H9 (cell line): ENCODE results near the gene CAMTA1. TPM values are rescaled to one million over a fixed set of nuclear protein-coding genes. Genes with fewer than 3 reads are reported as not detected.
"Not testable (repeated sequence)": the region's sequence is repeated elsewhere in the genome, so short reads cannot be mapped to it uniquely, and the experiment has no call there.

ENCODE experiments used
- DNase-seq: peaks from one replicate; pipeline ENCODE4 v3.0.0-alpha.2; 2017
- H2AFZ ChIP-seq: one replicate; pipeline ENCODE4 v1.6.1; 2013; ENCODE audit warnings: mild to moderate bottlenecking, low read length, control low read depth, moderate library complexity
- H2AK5ac ChIP-seq: 2 replicates; pipeline ENCODE4 v1.6.1; 2013; ENCODE audit warnings: low read length, control low read depth, mixed read lengths; ENCODE audit not compliant: insufficient read length
- H2BK120ac ChIP-seq: one replicate; pipeline ENCODE4 v1.6.1; 2013; ENCODE audit warnings: low read depth, mild to moderate bottlenecking, low read length, control low read depth, inconsistent platforms; ENCODE audit not compliant: poor library complexity, severe bottlenecking
- H2BK12ac ChIP-seq: 2 replicates; pipeline ENCODE4 v1.6.1; 2013; ENCODE audit warnings: low read length, control low read depth, mixed read lengths, low read depth; ENCODE audit not compliant: insufficient read length
- H2BK15ac ChIP-seq: 2 replicates; pipeline ENCODE4 v1.6.1; 2013; ENCODE audit warnings: low read depth, low read length, control low read depth
- H2BK20ac ChIP-seq: one replicate; pipeline ENCODE4 v1.6.1; 2013; ENCODE audit warnings: low read depth, mild to moderate bottlenecking, low read length, control low read depth, inconsistent platforms; ENCODE audit not compliant: poor library complexity, severe bottlenecking
- H2BK5ac ChIP-seq: 2 replicates; pipeline ENCODE4 v1.6.1; 2013; ENCODE audit warnings: low read length, control low read depth, mixed read lengths; ENCODE audit not compliant: insufficient read length
- H3K14ac ChIP-seq: 2 replicates; pipeline ENCODE4 v1.6.1; 2013; ENCODE audit warnings: low read length, control low read depth; ENCODE audit not compliant: insufficient read depth
- H3K18ac ChIP-seq: 2 replicates; pipeline ENCODE4 v1.6.1; 2013; ENCODE audit warnings: low read depth, mild to moderate bottlenecking, mixed read lengths, low read length, control low read depth; ENCODE audit not compliant: insufficient read length
- H3K23ac ChIP-seq: 2 replicates; pipeline ENCODE4 v1.6.1; 2013; ENCODE audit warnings: low read length, control low read depth, mixed read lengths, low read depth; ENCODE audit not compliant: insufficient read length
- H3K23me2 ChIP-seq: 2 replicates; pipeline ENCODE4 v1.6.1; 2013; ENCODE audit warnings: low read depth, mild to moderate bottlenecking, mixed read lengths, low read length, control low read depth; ENCODE audit not compliant: insufficient read length, poor library complexity, severe bottlenecking
- H3K27ac ChIP-seq: 2 replicates; pipeline ENCODE4 v1.5.1; 2013; ENCODE audit warnings: low read length, control low read depth, mixed read lengths, low read depth; ENCODE audit not compliant: insufficient read length
- H3K27me3 ChIP-seq: 2 replicates; pipeline ENCODE4 v1.6.1; 2013; ENCODE audit warnings: low read length, control low read depth, inconsistent platforms; ENCODE audit not compliant: insufficient read depth
- H3K4ac ChIP-seq: 2 replicates; pipeline ENCODE4 v1.6.1; 2013; ENCODE audit warnings: low read depth, mild to moderate bottlenecking, control low read depth, inconsistent platforms, low read length, moderate library complexity
- H3K4me1 ChIP-seq: 2 replicates; pipeline ENCODE4 v1.6.1; 2013; ENCODE audit warnings: low read length, control low read depth, inconsistent platforms; ENCODE audit not compliant: insufficient read depth
- H3K4me2 ChIP-seq: 2 replicates; pipeline ENCODE4 v1.6.1; 2013; ENCODE audit warnings: low read length, control low read depth, mixed read lengths; ENCODE audit not compliant: insufficient read length, insufficient read depth
- H3K56ac ChIP-seq: 2 replicates; pipeline ENCODE4 v1.6.1; 2013; ENCODE audit warnings: low read depth, mild to moderate bottlenecking, mixed read lengths, low read length, control low read depth; ENCODE audit not compliant: insufficient read length
- H3K79me1 ChIP-seq: 2 replicates; pipeline ENCODE4 v1.6.1; 2013; ENCODE audit warnings: low read depth, mild to moderate bottlenecking, moderate library complexity, low read length, control low read depth, inconsistent platforms; ENCODE audit not compliant: insufficient read depth, poor library complexity, severe bottlenecking
- H3K79me2 ChIP-seq: 2 replicates; pipeline ENCODE4 v1.6.1; 2013; ENCODE audit warnings: low read length, control low read depth, inconsistent platforms; ENCODE audit not compliant: insufficient read depth
- H3K9ac ChIP-seq: 2 replicates; pipeline ENCODE4 v1.6.1; 2013; ENCODE audit warnings: low read length, control low read depth, mixed read lengths; ENCODE audit not compliant: insufficient read length; ENCODE audit errors: extremely low read depth
- H3K9me3 ChIP-seq: one replicate; pipeline ENCODE4 v1.6.1; 2013; ENCODE audit warnings: low read depth, low read length, inconsistent platforms; ENCODE audit not compliant: control insufficient read depth
- H3T11ph ChIP-seq: one replicate; pipeline ENCODE4 v1.6.1; 2013; ENCODE audit warnings: mild to moderate bottlenecking, low read length, control low read depth, inconsistent platforms
- H4K20me1 ChIP-seq: one replicate; pipeline ENCODE4 v1.6.1; 2013; ENCODE audit not compliant: control insufficient read depth, insufficient read length, insufficient read depth
- H4K5ac ChIP-seq: 2 replicates; pipeline ENCODE4 v1.6.1; 2013; ENCODE audit warnings: low read depth, mild to moderate bottlenecking, mixed read lengths, low read length, control low read depth; ENCODE audit not compliant: insufficient read length
- H4K8ac ChIP-seq: replicated peaks from 2 replicates; pipeline ENCODE4 v1.6.1; 2013; ENCODE audit warnings: low read length, control low read depth, mixed read lengths, low read depth; ENCODE audit not compliant: insufficient read length
- H4K91ac ChIP-seq: 2 replicates; pipeline ENCODE4 v1.6.1; 2013; ENCODE audit warnings: low read depth, mild to moderate bottlenecking, moderate library complexity, mixed read lengths, low read length, control low read depth; ENCODE audit not compliant: insufficient read length
- H3K27ac Mint-ChIP-seq, 3 experiments: 2 replicates in 2 of 3; 3 replicates in 1 of 3; pipeline ENCODE4 v1.8.0; 2020 to 2021; ENCODE audit warnings: mixed read lengths in 3 of 3, mild to moderate bottlenecking in 1 of 3, moderate library complexity in 1 of 3
- H3K27me3 Mint-ChIP-seq: 2 replicates; pipeline ENCODE4 v1.8.0; 2021; ENCODE audit warnings: low read depth, mild to moderate bottlenecking, moderate library complexity, mixed read lengths
- H3K36me3 Mint-ChIP-seq, 3 experiments: 2 replicates in 2 of 3; 3 replicates in 1 of 3; pipeline ENCODE4 v1.8.0; 2020 to 2021; ENCODE audit warnings: low read depth in 3 of 3, mixed read lengths in 3 of 3; ENCODE audit not compliant: insufficient read depth in 1 of 3
- H3K4me1 Mint-ChIP-seq, 2 experiments: 2 replicates each; pipeline ENCODE4 v1.8.0; 2020; ENCODE audit warnings: mixed read lengths in 2 of 2
- H3K4me3 Mint-ChIP-seq, 2 experiments: 2 replicates in 1 of 2; 3 replicates in 1 of 2; pipeline ENCODE4 v1.8.0; 2020 to 2021; ENCODE audit warnings: mild to moderate bottlenecking in 2 of 2, mixed read lengths in 2 of 2, moderate library complexity in 1 of 2
- H3K9me3 Mint-ChIP-seq, 2 experiments: 2 replicates in 1 of 2; 3 replicates in 1 of 2; pipeline ENCODE4 v1.8.0; 2020; ENCODE audit warnings: mild to moderate bottlenecking in 2 of 2, mixed read lengths in 2 of 2, moderate library complexity in 1 of 2
- WGBS: extraction: QIAGEN DNeasy Blood & Tissue Kit; methylation state at CpG from one replicate; pipeline ENCODE4 v1.1.7; 2013; ENCODE audit warnings: missing lambda C conversion rate, low lambda C conversion rate, mixed read lengths; ENCODE audit not compliant: insufficient read length; ENCODE audit errors: extremely low coverage; 5-methylcytosine and 5-hydroxymethylcytosine counted together
- total RNA-seq: library from RNA; stranded (reverse); gene quantifications from 2 replicates; pipeline ENCODE4 v1.2.1, GENCODE V29; 2021
- TF ChIP-seq, protein P1 (sequence below): fragments of 200-600 bp; sonication (generic); conservative IDR thresholded peaks from 3 replicates; pipeline ENCODE4 v1.8.0; 2021; ENCODE audit warnings: antibody characterized with exemption, mild to moderate bottlenecking

Gene CAMTA1
- total RNA-seq, 1 experiment from 2014 or later = 115 TPM

- no peaks in the 10 kb centered on the region; the same call in 1 of the 2 replicates for H3K27me3 ChIP-seq
- peaks cover 25% of the 10 kb centered on the region in 2 experiments for H3K9me3 Mint-ChIP-seq
- peaks cover 3 to 5% of the 10 kb centered on the region in 2 experiments for H3K4me1 Mint-ChIP-seq
- no peak overlapping the region for H2AFZ ChIP-seq
- no peak overlapping the region for H3T11ph ChIP-seq
- H4K5ac ChIP-seq = no peak overlapping the region
- H2BK120ac ChIP-seq = no peak overlapping the region
- no peak overlapping the region for H4K8ac ChIP-seq
- no peak overlapping the region for H3K4me2 ChIP-seq
- no peak overlapping the region for H2BK20ac ChIP-seq
- H3K23me2 ChIP-seq = no peaks in the 10 kb centered on the region
- peaks cover 12 to 19% (median 12%) of the 10 kb centered on the region in 3 experiments for H3K36me3 Mint-ChIP-seq
- no peak overlapping the region for H3K18ac ChIP-seq
- no CpG with 5 or more reads among the region's 3 CpGs for WGBS
- no peak overlapping the region for H3K4ac ChIP-seq
- no peaks in the 10 kb centered on the region for H4K20me1 ChIP-seq
- H3K4me1 ChIP-seq = no peaks in the 10 kb centered on the region
- H3K79me1 ChIP-seq = no peaks in the 10 kb centered on the region
- no peak overlapping the region for H2BK5ac ChIP-seq
- no peak overlapping the region for H3K27ac ChIP-seq
- TF ChIP-seq, protein P1, sequence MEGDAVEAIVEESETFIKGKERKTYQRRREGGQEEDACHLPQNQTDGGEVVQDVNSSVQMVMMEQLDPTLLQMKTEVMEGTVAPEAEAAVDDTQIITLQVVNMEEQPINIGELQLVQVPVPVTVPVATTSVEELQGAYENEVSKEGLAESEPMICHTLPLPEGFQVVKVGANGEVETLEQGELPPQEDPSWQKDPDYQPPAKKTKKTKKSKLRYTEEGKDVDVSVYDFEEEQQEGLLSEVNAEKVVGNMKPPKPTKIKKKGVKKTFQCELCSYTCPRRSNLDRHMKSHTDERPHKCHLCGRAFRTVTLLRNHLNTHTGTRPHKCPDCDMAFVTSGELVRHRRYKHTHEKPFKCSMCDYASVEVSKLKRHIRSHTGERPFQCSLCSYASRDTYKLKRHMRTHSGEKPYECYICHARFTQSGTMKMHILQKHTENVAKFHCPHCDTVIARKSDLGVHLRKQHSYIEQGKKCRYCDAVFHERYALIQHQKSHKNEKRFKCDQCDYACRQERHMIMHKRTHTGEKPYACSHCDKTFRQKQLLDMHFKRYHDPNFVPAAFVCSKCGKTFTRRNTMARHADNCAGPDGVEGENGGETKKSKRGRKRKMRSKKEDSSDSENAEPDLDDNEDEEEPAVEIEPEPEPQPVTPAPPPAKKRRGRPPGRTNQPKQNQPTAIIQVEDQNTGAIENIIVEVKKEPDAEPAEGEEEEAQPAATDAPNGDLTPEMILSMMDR = no peak
- H3K14ac ChIP-seq = no peak overlapping the region
- no peak overlapping the region for H2BK15ac ChIP-seq
- no peak overlapping the region for H3K4me3 Mint-ChIP-seq
- no peak overlapping the region for H2BK12ac ChIP-seq
- no peak overlapping the region for H3K27ac Mint-ChIP-seq
- no peaks in the 10 kb centered on the region for H3K79me2 ChIP-seq
- no peak overlapping the region for H2AK5ac ChIP-seq
- H3K9ac ChIP-seq = no peak overlapping the region
- H3K23ac ChIP-seq = no peak overlapping the region
- peaks cover 11% of the 10 kb centered on the region for H3K9me3 ChIP-seq
- no peak overlapping the region for H4K91ac ChIP-seq
- H3K27me3 Mint-ChIP-seq = peaks cover 27% of the 10 kb centered on the region
- DNase-seq = no peak
- H3K56ac ChIP-seq = no peak overlapping the region
Observed at GRCh38 chr1:7692005-7692404, 906.8 kb downstream of the CAMTA1 start.

DNA sequence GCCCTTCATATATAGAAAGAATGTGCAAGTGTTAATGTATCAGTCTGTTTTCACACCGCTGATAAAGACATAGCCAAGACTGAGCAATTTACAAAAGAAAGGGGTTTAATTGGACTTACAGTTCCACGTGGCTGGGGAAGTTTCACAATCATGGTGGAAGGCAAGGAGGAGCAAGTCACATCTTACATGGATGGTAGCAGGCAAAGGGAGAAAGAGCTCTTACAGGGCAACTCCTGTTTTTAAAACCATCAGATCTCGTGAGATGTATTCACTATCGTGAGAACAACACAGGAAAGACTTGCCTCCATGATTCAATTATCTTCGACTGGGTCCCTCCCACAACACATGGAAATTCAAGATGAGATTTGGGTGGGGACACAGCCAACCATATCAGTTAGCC, 907.8 kb downstream of the CAMTA1 start:
- not testable (repeated sequence) for H3K4me1 ChIP-seq, H2BK20ac ChIP-seq, H3K23ac ChIP-seq, H3K18ac ChIP-seq, H4K5ac ChIP-seq, H2BK5ac ChIP-seq, H2AFZ ChIP-seq, H4K91ac ChIP-seq, H3K79me2 ChIP-seq, H3K27ac Mint-ChIP-seq, H3K4me3 Mint-ChIP-seq, H3K4ac ChIP-seq, H3K27ac ChIP-seq, H3K4me1 Mint-ChIP-seq, H3K27me3 ChIP-seq, H3K14ac ChIP-seq, H2BK12ac ChIP-seq, H3K79me1 ChIP-seq, H3K23me2 ChIP-seq, H3K9ac ChIP-seq, H3K4me2 ChIP-seq, H2AK5ac ChIP-seq, H2BK15ac ChIP-seq, H3K56ac ChIP-seq, H4K8ac ChIP-seq, H3T11ph ChIP-seq, DNase-seq, H4K20me1 ChIP-seq, H2BK120ac ChIP-seq
- no CpG with 5 or more reads among the region's 5 CpGs for WGBS
- peaks cover 24% of the 10 kb centered on the region for H3K27me3 Mint-ChIP-seq
- peaks cover 12 to 19% (median 12%) of the 10 kb centered on the region in 3 experiments for H3K36me3 Mint-ChIP-seq
- H3K9me3 Mint-ChIP-seq = peaks cover 25% of the 10 kb centered on the region in 2 experiments
- H3K9me3 ChIP-seq = peaks cover 11% of the 10 kb centered on the region
